ENCODE measurements around the gene ACAD11. TPM values are rescaled to one million over a fixed set of nuclear protein-coding genes. Genes with fewer than 3 reads are reported as not detected.

ACAD11 gene
- total RNA-seq: 12.7 and 15.7 TPM in 2 replicates

GRCh38 chr3:132659365-132660051, at the start of gene ACAD11:
ACAD11 (minus strand) TSS chr3:132659809; CDS start chr3:132659751, 58 bp downstream.

DNA sequence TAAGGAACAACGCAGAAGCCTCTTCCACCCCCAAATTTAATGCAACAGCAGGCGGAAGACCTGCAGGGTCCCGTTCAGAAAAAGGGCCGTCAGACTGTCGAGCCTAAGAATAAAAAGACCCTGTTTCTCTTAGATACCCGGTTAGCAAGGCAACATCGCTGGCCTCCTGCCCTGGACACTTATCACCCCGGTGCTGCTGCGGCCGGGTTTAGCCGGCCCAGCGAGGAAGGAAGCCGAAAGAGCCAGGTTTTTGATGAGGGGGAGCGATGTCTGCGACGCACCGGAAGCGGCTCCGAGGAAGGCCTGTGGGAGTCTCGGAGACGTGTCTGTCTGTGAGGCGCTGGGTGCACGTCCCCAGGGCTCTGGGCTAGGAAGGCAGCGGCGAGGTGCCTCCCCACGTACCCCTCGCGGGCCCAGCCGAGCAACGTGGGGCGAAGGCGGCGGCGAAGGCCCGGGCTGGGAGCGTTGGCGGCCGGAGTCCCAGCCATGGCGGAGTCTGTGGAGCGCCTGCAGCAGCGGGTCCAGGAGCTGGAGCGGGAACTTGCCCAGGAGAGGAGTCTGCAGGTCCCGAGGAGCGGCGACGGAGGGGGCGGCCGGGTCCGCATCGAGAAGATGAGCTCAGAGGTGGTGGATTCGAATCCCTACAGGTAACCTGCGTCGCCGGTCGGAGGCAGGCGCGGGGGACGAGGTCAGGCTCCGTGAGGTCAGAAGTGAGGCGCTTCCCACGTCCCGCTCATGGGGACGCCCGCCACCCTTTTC, 622 bp upstream of the ACAD11 start, which contains the start of gene UBA5:
UBA5 (plus strand) TSS at position 278 of the 759 bp plus-strand sequence; CDS start at position 487, 209 bp downstream.

DNA sequence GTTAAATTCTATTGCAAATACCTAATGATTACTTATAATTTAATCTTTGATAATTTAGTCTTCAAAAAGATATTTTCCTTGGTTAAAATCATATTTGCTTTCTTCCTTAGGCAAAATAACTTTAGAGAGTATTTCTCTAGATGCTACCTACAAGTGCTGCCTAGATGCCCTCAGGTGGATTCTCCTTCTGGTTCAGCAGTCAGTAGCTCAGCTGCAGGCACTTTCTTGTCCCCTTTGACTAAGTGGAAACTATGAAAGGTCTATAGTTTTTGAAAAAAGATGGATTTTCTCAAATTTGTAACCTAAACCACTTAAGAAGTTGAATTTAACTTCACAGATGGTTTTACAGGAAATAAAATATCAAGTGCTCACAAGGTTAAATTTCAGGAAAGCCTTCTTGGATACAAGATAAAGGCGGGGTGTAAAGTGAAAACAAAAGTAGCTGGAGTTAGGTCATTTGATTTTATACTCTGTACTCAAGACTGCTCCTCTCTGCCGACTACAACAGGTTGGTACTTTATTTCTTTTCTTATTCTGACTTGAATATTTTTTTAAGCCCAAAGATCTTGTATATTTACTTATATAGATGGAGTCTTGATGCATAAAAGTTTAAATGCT, 62.7 kb downstream of the ACAD11 start, which contains the start of gene ACKR4:
ACKR4 (plus strand) TSS at position 455 of the 618 bp plus-strand sequence. CDS start 3,128 bp downstream, outside the sequence.

Other genes starting within 250 kb of the ACAD11 start
- gene DNAJC13, start 242.3 kb downstream of the ACAD11 start, total RNA-seq: 20.2 and 20.9 TPM in 2 replicates
- 0.19 TPM in 1 of 2 replicates, not detected in the other for gene ACKR4, start 62.5 kb downstream of the ACAD11 start, total RNA-seq
- gene UBA5, start 520 bp upstream of the ACAD11 start, total RNA-seq: 30.6 and 55.4 TPM in 2 replicates
- 11.9 and 12.9 TPM in 2 replicates for gene NPHP3, start 62.6 kb upstream of the ACAD11 start, total RNA-seq

Data from airway epithelial cell (primary cell).